DND-41 (cell line): Measurements from ENCODE around the gene AGPAT1.

Experiments
- EZH2 ChIP-seq: IDR thresholded peaks from 3 replicates; pipeline ENCODE4 v1.6.1; 2012; ENCODE audit warnings: borderline replicate concordance, low read depth, mild to moderate bottlenecking, moderate library complexity, low read length, inconsistent platforms; ENCODE audit not compliant: severe bottlenecking
- TF ChIP-seq, protein P1 (sequence below): IDR thresholded peaks from 2 replicates; pipeline ENCODE4 v1.5.1; 2012; ENCODE audit warnings: borderline replicate concordance, low read length, moderate library complexity, mild to moderate bottlenecking; ENCODE audit not compliant: poor library complexity, severe bottlenecking; ENCODE audit errors: extremely low read depth

DNA sequence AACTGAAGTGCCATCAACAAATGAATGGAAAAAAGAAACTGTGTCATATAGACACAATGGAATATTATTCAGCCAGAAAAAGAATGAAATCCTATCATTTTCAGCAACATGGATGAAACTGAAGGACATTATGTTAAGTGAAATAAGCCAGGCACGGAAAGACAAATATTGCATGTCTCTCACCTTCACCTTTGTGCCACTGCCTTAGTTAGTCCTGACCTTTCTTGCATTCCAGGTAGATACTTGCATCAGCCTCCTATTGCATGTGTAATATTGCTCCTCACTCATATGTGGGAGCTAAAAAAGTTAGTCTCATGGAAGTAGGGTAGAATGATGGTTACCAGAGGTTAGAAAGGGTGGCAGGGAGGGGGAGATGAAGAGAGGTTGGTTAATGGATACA is 33.1 kb upstream of the AGPAT1 start:
- no peak for TF ChIP-seq EZH2
- TF ChIP-seq, protein P1, sequence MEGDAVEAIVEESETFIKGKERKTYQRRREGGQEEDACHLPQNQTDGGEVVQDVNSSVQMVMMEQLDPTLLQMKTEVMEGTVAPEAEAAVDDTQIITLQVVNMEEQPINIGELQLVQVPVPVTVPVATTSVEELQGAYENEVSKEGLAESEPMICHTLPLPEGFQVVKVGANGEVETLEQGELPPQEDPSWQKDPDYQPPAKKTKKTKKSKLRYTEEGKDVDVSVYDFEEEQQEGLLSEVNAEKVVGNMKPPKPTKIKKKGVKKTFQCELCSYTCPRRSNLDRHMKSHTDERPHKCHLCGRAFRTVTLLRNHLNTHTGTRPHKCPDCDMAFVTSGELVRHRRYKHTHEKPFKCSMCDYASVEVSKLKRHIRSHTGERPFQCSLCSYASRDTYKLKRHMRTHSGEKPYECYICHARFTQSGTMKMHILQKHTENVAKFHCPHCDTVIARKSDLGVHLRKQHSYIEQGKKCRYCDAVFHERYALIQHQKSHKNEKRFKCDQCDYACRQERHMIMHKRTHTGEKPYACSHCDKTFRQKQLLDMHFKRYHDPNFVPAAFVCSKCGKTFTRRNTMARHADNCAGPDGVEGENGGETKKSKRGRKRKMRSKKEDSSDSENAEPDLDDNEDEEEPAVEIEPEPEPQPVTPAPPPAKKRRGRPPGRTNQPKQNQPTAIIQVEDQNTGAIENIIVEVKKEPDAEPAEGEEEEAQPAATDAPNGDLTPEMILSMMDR, result no peak
